ENCODE data around the gene CORIN. TPM values are rescaled to one million over a fixed set of nuclear protein-coding genes. Genes with fewer than 3 reads are reported as not detected.

Gene CORIN
- total and polyA plus RNA-seq, 10 of the 15 experiments (the other 5 are each of a cell fraction or from before 2014, with no cell fraction given) = 0.02 to 0.45 (median 0.09) TPM; not detected in 3

GRCh38 chr4:47824840-47825239 is 13.0 kb downstream of the CORIN start (continued):
- TF ChIP-seq SP1 (IDR thresholded peaks at IDR 0.05; ENCODE audit: low read depth, low read length) (no peak), SKIL (IDR thresholded peaks at IDR 0.05; ENCODE audit: low read depth, poor library complexity, severe bottlenecking) (no peak), PAX5 (IDR thresholded peaks at IDR 0.05; ENCODE audit: borderline replicate concordance, low read depth, low read length) (peak; percentile 73; the same call in 1 of the 2 replicates), STAT1 (conservative IDR thresholded peaks at IDR 0.05) (no peak), ZZZ3 (IDR thresholded peaks at IDR 0.05; ENCODE audit: control insufficient read depth, insufficient read length, low read depth) (no peak), POLR2AphosphoS5 (IDR thresholded peaks at IDR 0.05; ENCODE audit: low read length) (no peak), NFYB (IDR thresholded peaks at IDR 0.05; ENCODE audit: insufficient read depth, low read depth, low read length) (no peak), BACH1 (IDR thresholded peaks at IDR 0.05; ENCODE audit: borderline replicate concordance) (no peak), RCOR1 (conservative IDR thresholded peaks at IDR 0.05; ENCODE audit: low read depth, low read length) (no peak), NR2C2 (IDR thresholded peaks at IDR 0.05; ENCODE audit: borderline replicate concordance, control insufficient read depth, insufficient read length, low read depth) (no peak), MEF2A (IDR thresholded peaks at IDR 0.05; ENCODE audit: insufficient read depth, low read depth, low read length) (peak; percentile 64; the same call in 1 of the 2 replicates), IKZF2 (IDR thresholded peaks at IDR 0.05) (peak; percentile 39 to 60; a peak in 2 of 4 replicates), RBBP5 (conservative IDR thresholded peaks at IDR 0.05) (no peak), SMAD5 (IDR thresholded peaks at IDR 0.05; ENCODE audit: low read depth) (no peak), YY1 (IDR thresholded peaks at IDR 0.05; ENCODE audit: low read depth, low read length) (no peak), MEF2B (IDR thresholded peaks at IDR 0.05; ENCODE audit: partially characterized antibody, poor library complexity, severe bottlenecking) (peak; percentile 52), TBL1XR1 (IDR thresholded peaks at IDR 0.05; ENCODE audit: low read depth, low read length) (no peak), ZNF622 (IDR thresholded peaks at IDR 0.05) (no peak), CREB1 (IDR thresholded peaks at IDR 0.05; ENCODE audit: low read depth) (no peak), BMI1 (IDR thresholded peaks at IDR 0.05; ENCODE audit: borderline replicate concordance) (no peak), EP300 (IDR thresholded peaks at IDR 0.05; ENCODE audit: borderline replicate concordance in 1 of 2, control insufficient read depth in 1 of 2, low read depth in 2 of 2, low read length in 2 of 2) (no peak), PML (IDR thresholded peaks at IDR 0.05; ENCODE audit: low read length) (no peak), ZNF217 (IDR thresholded peaks at IDR 0.05) (no peak), ZBED1 (IDR thresholded peaks at IDR 0.05; ENCODE audit: borderline replicate concordance) (no peak), TAF1 (IDR thresholded peaks at IDR 0.05; ENCODE audit: borderline replicate concordance, low read depth, low read length) (no peak), ELK1 (IDR thresholded peaks at IDR 0.05; ENCODE audit: low read depth, low read length) (no peak)

Measured in GM12878 (cell line).